OCI-LY3 (cell line): Measurements from ENCODE around the gene PPM1M.
"Not testable (repeated sequence)": the region's sequence is repeated elsewhere in the genome, so short reads cannot be mapped to it uniquely, and the experiment has no call there.

Experiments used
- H2AFZ ChIP-seq: fragments of 200-600, 300-600 bp; shearing (Covaris generic); 2 replicates; pipeline ENCODE4 v1.6.0; 2014; ENCODE audit warnings: antibody characterized with exemption, low read depth, low read length
- H3K27ac ChIP-seq: fragments of 200-600, 300-600 bp; sonication (generic); 2 replicates; pipeline ENCODE4 v1.5.1; 2014; ENCODE audit warnings: mild to moderate bottlenecking, low read length, moderate library complexity, mixed read lengths
- H3K27me3 ChIP-seq: fragments of 200-600, 300-600 bp; sonication (generic); 2 replicates; pipeline ENCODE4 v1.6.1; 2014; ENCODE audit warnings: low read depth, low read length, mixed read lengths
- H3K36me3 ChIP-seq: fragments of 200-600, 300-600 bp; sonication (generic); replicated peaks from 2 replicates; pipeline ENCODE3; 2014; ENCODE audit warnings: low read depth, low read length, mixed read lengths
- H3K4me1 ChIP-seq: fragments of 300-600, 200-600 bp; sonication (generic); 2 replicates; pipeline ENCODE4 v1.6.1; 2014; ENCODE audit warnings: low read length, mixed read lengths
- H3K4me2 ChIP-seq: fragments of 200-600, 300-600 bp; sonication (generic); 2 replicates; pipeline ENCODE4 v1.6.1; 2014; ENCODE audit warnings: low read length, mixed read lengths
- H3K4me3 ChIP-seq: fragments of 300-600, 200-600 bp; sonication (generic); 2 replicates; pipeline ENCODE4 v1.5.1; 2014; ENCODE audit warnings: antibody characterized with exemption, mild to moderate bottlenecking, low read length, moderate library complexity
- H3K79me2 ChIP-seq: fragments of 300-600, 200-600 bp; shearing (Covaris generic); 2 replicates; pipeline ENCODE4 v1.6.1; 2014; ENCODE audit warnings: mild to moderate bottlenecking, low read length, mixed read lengths
- H3K9ac ChIP-seq: fragments of 300-600, 200-600 bp; shearing (Covaris generic); 2 replicates; pipeline ENCODE4 v1.6.0; 2014; ENCODE audit warnings: mild to moderate bottlenecking, low read length, moderate library complexity
- H3K9me3 ChIP-seq: fragments of 200-600, 300-600 bp; shearing (Covaris generic); 2 replicates; pipeline ENCODE4 v1.6.1; 2014; ENCODE audit warnings: low read length, mixed read lengths; ENCODE audit not compliant: insufficient read depth
- H4K20me1 ChIP-seq: fragments of 200-600, 300-600 bp; sonication (generic); 2 replicates; pipeline ENCODE4 v1.6.1; 2016; ENCODE audit warnings: low read length, mixed read lengths; ENCODE audit not compliant: insufficient read depth
- EZH2phosphoT487 ChIP-seq: fragments of 200-600 bp; shearing (Covaris generic); IDR thresholded peaks from 2 replicates; pipeline ENCODE4 v1.6.1; 2018; ENCODE audit warnings: antibody characterized with exemption, mixed run types, low read depth
- TF ChIP-seq, protein P1 (sequence below): fragments of 200-600, 300-600 bp; sonication (generic); IDR thresholded peaks from 2 replicates; pipeline ENCODE4 v1.5.1; 2014; ENCODE audit warnings: antibody characterized with exemption, low read length, low read depth

Gene PPM1M

DNA sequence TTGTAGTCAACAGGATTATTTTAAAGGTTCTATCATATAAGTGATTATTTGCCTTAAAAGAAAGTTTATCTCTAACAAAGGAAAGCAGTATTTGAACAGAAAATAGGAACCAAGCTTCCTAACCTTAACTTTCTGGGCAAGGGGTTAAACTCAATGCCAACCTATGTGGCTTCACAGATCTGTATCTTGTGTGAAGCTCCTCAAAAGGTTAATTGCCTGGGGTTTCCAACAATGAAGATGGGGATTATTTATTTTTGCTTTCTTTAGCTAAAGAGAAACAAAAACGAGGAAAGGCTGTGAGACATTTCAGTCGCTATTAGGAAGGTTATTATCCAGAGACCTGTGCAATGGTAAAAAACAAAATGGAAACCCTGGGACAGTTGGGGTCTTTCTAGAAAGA, 34.0 kb downstream of the PPM1M start:
- peak overlapping the region; percentile 93 for H3K9ac ChIP-seq
- H3K9me3 ChIP-seq = no peaks in the 10 kb centered on the region
- no peaks in the 10 kb centered on the region for H3K27me3 ChIP-seq
- H3K27ac ChIP-seq = no peak overlapping the region
- peaks cover 21% of the 10 kb centered on the region for H3K4me1 ChIP-seq
- no peak for TF ChIP-seq EZH2phosphoT487
- TF ChIP-seq, protein P1, sequence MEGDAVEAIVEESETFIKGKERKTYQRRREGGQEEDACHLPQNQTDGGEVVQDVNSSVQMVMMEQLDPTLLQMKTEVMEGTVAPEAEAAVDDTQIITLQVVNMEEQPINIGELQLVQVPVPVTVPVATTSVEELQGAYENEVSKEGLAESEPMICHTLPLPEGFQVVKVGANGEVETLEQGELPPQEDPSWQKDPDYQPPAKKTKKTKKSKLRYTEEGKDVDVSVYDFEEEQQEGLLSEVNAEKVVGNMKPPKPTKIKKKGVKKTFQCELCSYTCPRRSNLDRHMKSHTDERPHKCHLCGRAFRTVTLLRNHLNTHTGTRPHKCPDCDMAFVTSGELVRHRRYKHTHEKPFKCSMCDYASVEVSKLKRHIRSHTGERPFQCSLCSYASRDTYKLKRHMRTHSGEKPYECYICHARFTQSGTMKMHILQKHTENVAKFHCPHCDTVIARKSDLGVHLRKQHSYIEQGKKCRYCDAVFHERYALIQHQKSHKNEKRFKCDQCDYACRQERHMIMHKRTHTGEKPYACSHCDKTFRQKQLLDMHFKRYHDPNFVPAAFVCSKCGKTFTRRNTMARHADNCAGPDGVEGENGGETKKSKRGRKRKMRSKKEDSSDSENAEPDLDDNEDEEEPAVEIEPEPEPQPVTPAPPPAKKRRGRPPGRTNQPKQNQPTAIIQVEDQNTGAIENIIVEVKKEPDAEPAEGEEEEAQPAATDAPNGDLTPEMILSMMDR = no peak
- peak overlapping the region; percentile 83 for H3K4me2 ChIP-seq
- peaks cover 48% of the 10 kb centered on the region for H3K79me2 ChIP-seq
- H3K4me3 ChIP-seq = peak overlapping the region; percentile 84
- H4K20me1 ChIP-seq = peaks cover 26% of the 10 kb centered on the region
- H2AFZ ChIP-seq = no peak overlapping the region
- peaks cover 13% of the 10 kb centered on the region for H3K36me3 ChIP-seq

- Histone ChIP-seq H2AFZ (no peak overlapping the region), H3K27me3 (no peaks in the 10 kb centered on the region), H3K79me2 (peaks cover 44% of the 10 kb centered on the region), H3K4me3 (0 out of 2 replicates have a peak overlapping the region, but pooled peaks have one; percentile 84), H3K9ac (no peak overlapping the region), H3K27ac (no peak overlapping the region), H4K20me1 (peaks cover 24% of the 10 kb centered on the region), H3K9me3 (no peaks in the 10 kb centered on the region), H3K4me1 (peaks cover 22% of the 10 kb centered on the region), H3K36me3 (peaks cover 13% of the 10 kb centered on the region), H3K4me2 (peak overlapping the region; percentile 83; the same call in 1 of the 2 replicates)
- TF ChIP-seq, protein P1 = no peak
- TF ChIP-seq EZH2phosphoT487 = no peak
These were observed 34.5 kb downstream of the PPM1M start for GRCh38 chr3:52280050-52280461.

GRCh38 chr3:52281981-52282801, 36.6 kb downstream of the PPM1M start:
- no peaks in the 10 kb centered on the region for H3K9me3 ChIP-seq
- no peak overlapping the region for H3K4me2 ChIP-seq
- H3K36me3 ChIP-seq = peaks cover 1% of the 10 kb centered on the region
- H3K27ac ChIP-seq = no peak overlapping the region
- TF ChIP-seq, protein P1 = no peak
- TF ChIP-seq EZH2phosphoT487 = no peak
- H3K4me3 ChIP-seq = no peak overlapping the region
- peaks cover 21% of the 10 kb centered on the region for H3K4me1 ChIP-seq
- peaks cover 5% of the 10 kb centered on the region for H4K20me1 ChIP-seq
- H2AFZ ChIP-seq = no peak overlapping the region
- H3K79me2 ChIP-seq = peaks cover 27% of the 10 kb centered on the region
- no peaks in the 10 kb centered on the region for H3K27me3 ChIP-seq
- no peak overlapping the region for H3K9ac ChIP-seq

- TF ChIP-seq, protein P1 = no peak
- TF ChIP-seq EZH2phosphoT487 = no peak
- Histone ChIP-seq H3K4me2 (no peak overlapping the region), H3K27ac (no peak overlapping the region)
These were observed 37.7 kb downstream of the PPM1M start for GRCh38 chr3:52283306-52283705.

GRCh38 chr3:52284051-52284450, 38.5 kb downstream of the PPM1M start:
- not testable (repeated sequence) for H3K27ac ChIP-seq, H3K27me3 ChIP-seq, H2AFZ ChIP-seq, H3K9ac ChIP-seq, H3K9me3 ChIP-seq, H3K36me3 ChIP-seq, H4K20me1 ChIP-seq, H3K4me3 ChIP-seq, H3K4me2 ChIP-seq
- H3K4me1 ChIP-seq = peaks cover 28% of the 10 kb centered on the region
- H3K79me2 ChIP-seq = peaks cover 13% of the 10 kb centered on the region

More at GRCh38 chr3:52283306-52283705, 37.7 kb downstream of the PPM1M start:
- Histone ChIP-seq H3K4me3 (no peak overlapping the region), H3K9me3 (no peaks in the 10 kb centered on the region), H3K27me3 (no peaks in the 10 kb centered on the region), H4K20me1 (no peaks in the 10 kb centered on the region), H2AFZ (no peak overlapping the region), H3K79me2 (peaks cover 18% of the 10 kb centered on the region), H3K9ac (no peak overlapping the region), H3K36me3 (no peaks in the 10 kb centered on the region), H3K4me1 (peaks cover 21% of the 10 kb centered on the region)
